GM06990 (cell line): ENCODE results near the gene AAK1.
A peak's percentile ranks its signal among the peaks of the same experiment; 100 is the strongest.

Experiments
- DNase-seq: peaks from one replicate; pipeline ENCODE4 v3.0.0-alpha.2; 2011; ENCODE audit not compliant: insufficient read length; ENCODE audit errors: extremely low read depth
- H3K27me3 ChIP-seq: replicated peaks from 2 replicates; pipeline ENCODE4 v1.6.0; 2011; ENCODE audit warnings: low read length; ENCODE audit not compliant: control insufficient read depth, insufficient read depth
- H3K36me3 ChIP-seq: 2 replicates; pipeline ENCODE4 v1.5.1; 2011; ENCODE audit warnings: low read length; ENCODE audit not compliant: control insufficient read depth, insufficient read depth
- H3K4me3 ChIP-seq: replicated peaks from 2 replicates; pipeline ENCODE4 v1.5.1; 2011; ENCODE audit warnings: low read depth, mild to moderate bottlenecking, control low read depth, low read length
- CTCF ChIP-seq: IDR thresholded peaks from 2 replicates; pipeline ENCODE4 v1.5.1; 2011; ENCODE audit warnings: low read length, control low read depth, mild to moderate bottlenecking, inconsistent platforms; ENCODE audit not compliant: insufficient read depth, poor library complexity, severe bottlenecking

AAK1 gene

GRCh38 chr2:69538249-69538648 lies 105.3 kb downstream of the AAK1 start:
- peaks cover 3% of the 10 kb centered on the region for H3K36me3 ChIP-seq
- H3K4me3 ChIP-seq = no peak overlapping the region
- no peak for DNase-seq
- TF ChIP-seq CTCF = no peak
- H3K27me3 ChIP-seq = no peaks in the 10 kb centered on the region

- no peak for TF ChIP-seq CTCF
- no peaks in the 10 kb centered on the region for H3K27me3 ChIP-seq
Observed at GRCh38 chr2:69535817-69536241, 107.7 kb downstream of the AAK1 start.

GRCh38 chr2:69531186-69531585 lies 112.4 kb downstream of the AAK1 start:
- Histone ChIP-seq H3K27me3 (no peaks in the 10 kb centered on the region), H3K36me3 (peaks cover 5% of the 10 kb centered on the region), H3K4me3 (no peak overlapping the region)
- TF ChIP-seq CTCF = no peak
- DNase-seq = no peak

More at GRCh38 chr2:69535817-69536241, 107.7 kb downstream of the AAK1 start:
- Histone ChIP-seq H3K4me3 (no peak overlapping the region), H3K36me3 (peaks cover 5% of the 10 kb centered on the region)
- peak; percentile 22 for DNase-seq

GRCh38 chr2:69529480-69529879 lies 114.1 kb downstream of the AAK1 start:
- H3K4me3 ChIP-seq = no peak overlapping the region
- no peaks in the 10 kb centered on the region for H3K27me3 ChIP-seq
- no peak for DNase-seq
- H3K36me3 ChIP-seq = peaks cover 13% of the 10 kb centered on the region
- no peak for TF ChIP-seq CTCF

- Histone ChIP-seq H3K36me3 (peaks cover 17% of the 10 kb centered on the region), H3K4me3 (no peak overlapping the region), H3K27me3 (no peaks in the 10 kb centered on the region)
- TF ChIP-seq CTCF = no peak
- no peak for DNase-seq
Observed at GRCh38 chr2:69525261-69525660, 118.3 kb downstream of the AAK1 start.

GRCh38 chr2:69524799-69525198 lies 118.7 kb downstream of the AAK1 start:
- DNase-seq = no peak
- TF ChIP-seq CTCF = no peak
- Histone ChIP-seq H3K4me3 (no peak overlapping the region), H3K36me3 (peaks cover 17% of the 10 kb centered on the region), H3K27me3 (no peaks in the 10 kb centered on the region)
